Measurements from ENCODE around the gene GARIN5A. TPM values are rescaled to one million over a fixed set of nuclear protein-coding genes. Genes with fewer than 3 reads are reported as not detected.

The GARIN5A gene
- polyA plus RNA-seq, 4 donors: 0.89 to 3.4 (median 2.1) TPM; not detected in 1

- Histone ChIP-seq H3K36me3 (ENCODE audit: control insufficient read depth in 3 of 3, insufficient read depth in 2 of 3, low read depth in 1 of 3, low read length in 3 of 3) (peaks cover 0 to 3% (median 2%) of the 10 kb centered on the region in 3 donors), H3K9me3 (ENCODE audit: control insufficient read depth in 2 of 2, insufficient read depth in 1 of 2, low read depth in 1 of 2, low read length in 1 of 2) (no peaks in the 10 kb centered on the region), H3K4me1 (ENCODE audit: control insufficient read depth in 3 of 3, insufficient read depth in 2 of 3, low read depth in 1 of 3, low read length in 2 of 3) (peaks cover 0 to 4% (median 3%) of the 10 kb centered on the region in 3 donors), H3K4me3 (ENCODE audit: low read depth in 1 of 3, low read length in 3 of 3) (no peak overlapping the region), H3K27ac (ENCODE audit: low read depth in 1 of 3, low read length in 2 of 3) (no peak overlapping the region), H3K27me3 (ENCODE audit: control insufficient read depth in 3 of 3, insufficient read depth in 3 of 3, low read length in 3 of 3) (peaks cover 0 to 21% (median 0%) of the 10 kb centered on the region in 3 donors)
- 24 to 58% (median 40%) methylated on average over 8 to 12 of the region's 12 CpGs for WGBS, 3 donors
- DNase-seq (peak in 1 of 2 donors; percentile 45), FAIRE-seq (no peak)
Measured at GRCh38 chr19:50501186-50501567, 24.5 kb upstream of the GARIN5A start.

- no peaks in the 10 kb centered on the region for H3K36me3 ChIP-seq (ENCODE audit: control insufficient read depth in 3 of 3, insufficient read depth in 2 of 3, low read depth in 1 of 3, low read length in 3 of 3)
- H3K27me3 ChIP-seq (ENCODE audit: control insufficient read depth in 3 of 3, insufficient read depth in 3 of 3, low read length in 3 of 3): peaks cover 0 to 21% (median 0%) of the 10 kb centered on the region in 3 donors
- H3K27ac ChIP-seq (ENCODE audit: low read depth in 1 of 3, low read length in 2 of 3): no peak overlapping the region
- H3K4me3 ChIP-seq (ENCODE audit: low read depth in 1 of 3, low read length in 3 of 3): no peak overlapping the region
- H3K9me3 ChIP-seq (ENCODE audit: control insufficient read depth in 2 of 2, insufficient read depth in 1 of 2, low read depth in 1 of 2, low read length in 1 of 2): no peaks in the 10 kb centered on the region
- FAIRE-seq (no peak), DNase-seq (no peak)
- WGBS, 3 donors: 25 to 45% (median 44%) methylated on average over 5 to 10 of the region's 10 CpGs
- H3K4me1 ChIP-seq (ENCODE audit: control insufficient read depth in 3 of 3, insufficient read depth in 2 of 3, low read depth in 1 of 3, low read length in 2 of 3): peaks cover 0 to 4% (median 3%) of the 10 kb centered on the region in 3 donors
Measured at GRCh38 chr19:50500753-50501151, 24.1 kb upstream of the GARIN5A start.

- WGBS, 3 donors: 45 to 54% (median 54%) methylated on average over 17 to 27 of the region's 27 CpGs
- Histone ChIP-seq H3K4me1 (ENCODE audit: control insufficient read depth in 3 of 3, insufficient read depth in 2 of 3, low read depth in 1 of 3, low read length in 2 of 3) (peaks cover 0 to 4% (median 3%) of the 10 kb centered on the region in 3 donors), H3K36me3 (ENCODE audit: control insufficient read depth in 3 of 3, insufficient read depth in 2 of 3, low read depth in 1 of 3, low read length in 3 of 3) (no peaks in the 10 kb centered on the region), H3K4me3 (ENCODE audit: low read depth in 1 of 3, low read length in 3 of 3) (no peak overlapping the region), H3K9me3 (ENCODE audit: control insufficient read depth in 2 of 2, insufficient read depth in 1 of 2, low read depth in 1 of 2, low read length in 1 of 2) (no peaks in the 10 kb centered on the region), H3K27ac (ENCODE audit: low read depth in 1 of 3, low read length in 2 of 3) (no peak overlapping the region), H3K27me3 (ENCODE audit: control insufficient read depth in 3 of 3, insufficient read depth in 3 of 3, low read length in 3 of 3) (peaks cover 0 to 23% (median 0%) of the 10 kb centered on the region in 3 donors)
- DNase-seq (no peak), FAIRE-seq (no peak)
Measured at GRCh38 chr19:50500060-50500752, 23.6 kb upstream of the GARIN5A start.

- no peak overlapping the region for H3K27ac ChIP-seq (ENCODE audit: low read depth in 1 of 3, low read length in 2 of 3)
- FAIRE-seq (no peak), DNase-seq (no peak)
- no peaks in the 10 kb centered on the region for H3K36me3 ChIP-seq (ENCODE audit: control insufficient read depth in 3 of 3, insufficient read depth in 2 of 3, low read depth in 1 of 3, low read length in 3 of 3)
- H3K4me1 ChIP-seq (ENCODE audit: control insufficient read depth in 3 of 3, insufficient read depth in 2 of 3, low read depth in 1 of 3, low read length in 2 of 3): peaks cover 0 to 4% (median 3%) of the 10 kb centered on the region in 3 donors
- H3K9me3 ChIP-seq (ENCODE audit: control insufficient read depth in 2 of 2, insufficient read depth in 1 of 2, low read depth in 1 of 2, low read length in 1 of 2): no peaks in the 10 kb centered on the region
- H3K4me3 ChIP-seq (ENCODE audit: low read depth in 1 of 3, low read length in 3 of 3): no peak overlapping the region
- peaks cover 0 to 23% (median 0%) of the 10 kb centered on the region in 3 donors for H3K27me3 ChIP-seq (ENCODE audit: control insufficient read depth in 3 of 3, insufficient read depth in 3 of 3, low read length in 3 of 3)
- WGBS, 3 donors: 77 to 91% (median 83%) methylated on average over 11 of the region's 11 CpGs
Measured at GRCh38 chr19:50498219-50499056, 21.8 kb upstream of the GARIN5A start.

GRCh38 chr19:50497022-50497405, 20.4 kb upstream of the GARIN5A start:
- no peak for FAIRE-seq
- peaks cover 0 to 23% (median 0%) of the 10 kb centered on the region in 3 donors for H3K27me3 ChIP-seq (ENCODE audit: control insufficient read depth in 3 of 3, insufficient read depth in 3 of 3, low read length in 3 of 3)
- WGBS, 3 donors: 78 to 94% (median 87%) methylated on average over 8 of the region's 8 CpGs
- H3K4me1 ChIP-seq (ENCODE audit: control insufficient read depth in 3 of 3, insufficient read depth in 2 of 3, low read depth in 1 of 3, low read length in 2 of 3): peaks cover 0 to 5% (median 4%) of the 10 kb centered on the region in 3 donors
- no peak for DNase-seq
- H3K4me3 ChIP-seq (ENCODE audit: low read depth in 1 of 3, low read length in 3 of 3): no peak overlapping the region
- H3K36me3 ChIP-seq (ENCODE audit: control insufficient read depth in 3 of 3, insufficient read depth in 2 of 3, low read depth in 1 of 3, low read length in 3 of 3): no peaks in the 10 kb centered on the region
- no peak overlapping the region for H3K27ac ChIP-seq (ENCODE audit: low read depth in 1 of 3, low read length in 2 of 3)
- H3K9me3 ChIP-seq (ENCODE audit: control insufficient read depth in 2 of 2, insufficient read depth in 1 of 2, low read depth in 1 of 2, low read length in 1 of 2): no peaks in the 10 kb centered on the region

GRCh38 chr19:50496189-50497021, 19.8 kb upstream of the GARIN5A start:
- Histone ChIP-seq H3K4me3 (ENCODE audit: low read depth in 1 of 3, low read length in 3 of 3) (no peak overlapping the region), H3K36me3 (ENCODE audit: control insufficient read depth in 3 of 3, insufficient read depth in 2 of 3, low read depth in 1 of 3, low read length in 3 of 3) (no peaks in the 10 kb centered on the region), H3K27ac (ENCODE audit: low read depth in 1 of 3, low read length in 2 of 3) (no peak overlapping the region), H3K4me1 (ENCODE audit: control insufficient read depth in 3 of 3, insufficient read depth in 2 of 3, low read depth in 1 of 3, low read length in 2 of 3) (peaks cover 0 to 6% (median 4%) of the 10 kb centered on the region in 3 donors), H3K27me3 (ENCODE audit: control insufficient read depth in 3 of 3, insufficient read depth in 3 of 3, low read length in 3 of 3) (peaks cover 0 to 23% (median 0%) of the 10 kb centered on the region in 3 donors), H3K9me3 (ENCODE audit: control insufficient read depth in 2 of 2, insufficient read depth in 1 of 2, low read depth in 1 of 2, low read length in 1 of 2) (no peaks in the 10 kb centered on the region)
- 65 to 75% (median 70%) methylated on average over 29 to 30 of the region's 30 CpGs for WGBS, 3 donors
- no peak for DNase-seq
- no peak for FAIRE-seq

GRCh38 chr19:50495020-50495531, 18.4 kb upstream of the GARIN5A start:
- no peaks in the 10 kb centered on the region for H3K36me3 ChIP-seq (ENCODE audit: control insufficient read depth in 3 of 3, insufficient read depth in 2 of 3, low read depth in 1 of 3, low read length in 3 of 3)
- H3K9me3 ChIP-seq (ENCODE audit: control insufficient read depth in 2 of 2, insufficient read depth in 1 of 2, low read depth in 1 of 2, low read length in 1 of 2): peaks cover 0 to 4% of the 10 kb centered on the region in 2 donors
- H3K4me3 ChIP-seq (ENCODE audit: low read depth in 1 of 3, low read length in 3 of 3): no peak overlapping the region
- H3K4me1 ChIP-seq (ENCODE audit: control insufficient read depth in 3 of 3, insufficient read depth in 2 of 3, low read depth in 1 of 3, low read length in 2 of 3): peaks cover 0 to 4% (median 0%) of the 10 kb centered on the region in 3 donors
- H3K27me3 ChIP-seq (ENCODE audit: control insufficient read depth in 3 of 3, insufficient read depth in 3 of 3, low read length in 3 of 3): peaks cover 0 to 18% (median 2%) of the 10 kb centered on the region in 3 donors
- FAIRE-seq (no peak), DNase-seq (no peak)
- H3K27ac ChIP-seq (ENCODE audit: low read depth in 1 of 3, low read length in 2 of 3): no peak overlapping the region
- 78 to 90% (median 88%) methylated on average over 5 of the region's 5 CpGs for WGBS, 3 donors
